MCF 10A (cell line): ENCODE measurements around the gene PAPPA2. TPM values are rescaled to one million over a fixed set of nuclear protein-coding genes. Genes with fewer than 3 reads are reported as not detected.

Experiments used
- BruUV-seq: library from RNA; stranded (reverse); fragments of 400-500 nt; replicated peaks from 2 replicates; lab custom pipeline; 2021; lab: Mats Ljungman, UMichigan
- CTCF ChIA-PET: fragments of 300-600 bp; sonication (Branson Sonifier 250); formaldehyde crosslinking; extraction: SDS; loops from one replicate; lab custom pipeline; 2021; ENCODE audit warnings: antibody characterized with exemption, inconsistent platforms; lab: Yijun Ruan, JAX
- POLR2A ChIA-PET: fragments of 300-600, 350-650 bp; sonication (Branson Sonifier 250); formaldehyde crosslinking; extraction: SDS; loops from one replicate; lab custom pipeline; 2020; ENCODE audit warnings: antibody characterized with exemption, inconsistent platforms; lab: Yijun Ruan, JAX
- DNase-seq: peaks from one replicate; pipeline ENCODE4 v3.0.0-alpha.2; 2018; ENCODE audit not compliant: unreplicated experiment
- H3K27ac Mint-ChIP-seq: one replicate; pipeline ENCODE4 v1.8.0; 2022; ENCODE audit warnings: mild to moderate bottlenecking, low read depth, mixed read lengths; ENCODE audit not compliant: unreplicated experiment
- H3K27me3 Mint-ChIP-seq: one replicate; pipeline ENCODE4 v1.8.0; 2022; ENCODE audit warnings: mixed read lengths; ENCODE audit not compliant: insufficient read depth, unreplicated experiment
- H3K36me3 Mint-ChIP-seq: one replicate; pipeline ENCODE4 v1.8.0; 2022; ENCODE audit warnings: mild to moderate bottlenecking, moderate library complexity, mixed read lengths; ENCODE audit not compliant: insufficient read depth, unreplicated experiment
- H3K4me1 Mint-ChIP-seq: one replicate; pipeline ENCODE4 v1.8.0; 2022; ENCODE audit warnings: mixed read lengths; ENCODE audit not compliant: insufficient read depth, unreplicated experiment
- H3K4me3 Mint-ChIP-seq: one replicate; pipeline ENCODE4 v1.8.0; 2022; ENCODE audit warnings: mild to moderate bottlenecking, moderate library complexity, mixed read lengths; ENCODE audit not compliant: unreplicated experiment
- H3K9me3 Mint-ChIP-seq: one replicate; pipeline ENCODE4 v1.8.0; 2022; ENCODE audit warnings: mixed read lengths; ENCODE audit not compliant: unreplicated experiment
- intact Hi-C: fragments of 100-400 bp; cut with micrococcal nuclease; formaldehyde crosslinking; loops from 2 replicates; pipeline ENCODE4 v1.14.1; 2022
- total RNA-seq: library from RNA; stranded (reverse); gene quantifications from 2 replicates; pipeline ENCODE4 v1.2.3, GENCODE V29; 2022
- TF ChIP-seq, protein P1 (sequence below): fragments of 200-600 bp; IDR thresholded peaks from one replicate; pipeline ENCODE4 v1.8.0; 2022; ENCODE audit warnings: antibody characterized with exemption, mild to moderate bottlenecking; ENCODE audit not compliant: unreplicated experiment

The PAPPA2 gene
- total RNA-seq, 1 experiment from 2014 or later = 11.5 TPM

DNA sequence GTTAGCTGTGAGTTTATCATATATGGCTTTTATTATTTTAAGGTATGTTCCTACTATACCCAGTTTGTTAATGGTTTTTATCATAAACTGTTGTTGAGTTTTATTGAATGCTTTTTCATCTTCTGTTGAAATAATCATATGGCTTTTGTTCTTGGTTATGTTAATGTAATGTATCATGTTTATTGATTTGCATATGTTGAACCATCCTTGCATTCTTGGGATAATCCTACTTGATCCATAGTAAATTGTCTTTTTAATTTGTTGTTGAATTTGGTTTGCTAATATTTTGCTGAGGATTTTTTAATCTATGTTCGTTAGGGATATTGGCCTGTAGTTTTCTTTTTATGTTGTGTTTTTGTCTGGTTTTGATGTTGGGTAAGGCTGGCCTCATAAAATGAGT lies 185.6 kb downstream of the PAPPA2 start:
- Mint-ChIP-seq H3K27ac (no peak overlapping the region), H3K4me3 (no peak overlapping the region), H3K36me3 (no peaks in the 10 kb centered on the region), H3K9me3 (peaks cover 7% of the 10 kb centered on the region), H3K4me1 (peaks cover 3% of the 10 kb centered on the region), H3K27me3 (no peaks in the 10 kb centered on the region)
- DNase-seq = no peak
- ChIA-PET POLR2A (no interaction called here), CTCF (interaction anchor here (0.6 to 1.5 kb wide), 2 partner anchors 43 to 742 kb away, joined by 4 to 6 read pairs; no protein-coding TSS in a partner anchor)
- TF ChIP-seq, protein P1, sequence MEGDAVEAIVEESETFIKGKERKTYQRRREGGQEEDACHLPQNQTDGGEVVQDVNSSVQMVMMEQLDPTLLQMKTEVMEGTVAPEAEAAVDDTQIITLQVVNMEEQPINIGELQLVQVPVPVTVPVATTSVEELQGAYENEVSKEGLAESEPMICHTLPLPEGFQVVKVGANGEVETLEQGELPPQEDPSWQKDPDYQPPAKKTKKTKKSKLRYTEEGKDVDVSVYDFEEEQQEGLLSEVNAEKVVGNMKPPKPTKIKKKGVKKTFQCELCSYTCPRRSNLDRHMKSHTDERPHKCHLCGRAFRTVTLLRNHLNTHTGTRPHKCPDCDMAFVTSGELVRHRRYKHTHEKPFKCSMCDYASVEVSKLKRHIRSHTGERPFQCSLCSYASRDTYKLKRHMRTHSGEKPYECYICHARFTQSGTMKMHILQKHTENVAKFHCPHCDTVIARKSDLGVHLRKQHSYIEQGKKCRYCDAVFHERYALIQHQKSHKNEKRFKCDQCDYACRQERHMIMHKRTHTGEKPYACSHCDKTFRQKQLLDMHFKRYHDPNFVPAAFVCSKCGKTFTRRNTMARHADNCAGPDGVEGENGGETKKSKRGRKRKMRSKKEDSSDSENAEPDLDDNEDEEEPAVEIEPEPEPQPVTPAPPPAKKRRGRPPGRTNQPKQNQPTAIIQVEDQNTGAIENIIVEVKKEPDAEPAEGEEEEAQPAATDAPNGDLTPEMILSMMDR = no peak
- no TSS peak for BruUV-seq
- intact Hi-C loops = no loop called here

DNA sequence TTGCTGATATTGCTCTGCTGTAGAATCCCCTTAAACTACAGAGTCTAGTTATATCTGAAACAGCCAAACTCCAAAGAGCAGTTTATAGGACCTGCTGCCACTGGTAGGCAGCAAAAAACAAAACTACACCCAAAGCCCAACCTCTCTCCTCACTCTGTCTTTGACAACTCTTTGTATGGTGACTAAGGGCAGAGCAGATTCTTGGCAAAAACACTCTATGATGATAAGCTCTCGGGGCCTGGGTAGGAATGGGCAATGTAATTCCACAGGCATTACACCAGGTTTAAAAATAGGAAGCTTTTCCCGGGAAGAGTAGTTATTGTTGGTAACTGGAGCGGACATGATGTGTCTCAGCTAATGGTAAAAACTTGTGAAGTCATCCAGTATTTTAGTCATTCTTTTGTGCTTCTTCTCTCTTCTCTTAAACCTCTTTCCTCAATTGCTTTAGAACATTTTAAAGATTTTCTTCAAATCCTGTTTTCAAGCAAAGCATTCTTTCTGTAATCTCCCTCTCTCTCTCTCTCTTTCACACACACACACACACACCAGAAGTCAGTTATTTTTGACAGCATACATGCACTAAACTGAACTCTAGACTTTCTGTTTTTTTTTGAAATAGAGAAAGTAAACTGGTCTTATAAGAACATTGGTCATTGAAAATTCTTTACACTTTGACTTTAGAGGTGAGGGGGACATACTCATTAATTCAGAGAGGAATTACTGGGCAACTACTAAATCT lies 193.5 kb downstream of the PAPPA2 start:
- Mint-ChIP-seq H3K36me3 (no peaks in the 10 kb centered on the region), H3K9me3 (no peaks in the 10 kb centered on the region), H3K27ac (peak overlapping the region; percentile 65), H3K4me3 (no peak overlapping the region), H3K4me1 (peaks cover 15% of the 10 kb centered on the region), H3K27me3 (no peaks in the 10 kb centered on the region)
- TF ChIP-seq, protein P1 = no peak
- peak; percentile 53 for DNase-seq
- CTCF ChIA-PET = interaction anchor here (0.5 to 1.3 kb wide), 5 partner anchors 32 to 261 kb away, joined by 3 to 4 read pairs (median 3); no protein-coding TSS in a partner anchor
- POLR2A ChIA-PET = interaction anchor here (0.7 kb wide), 1 partner anchor 24 kb away, joined by 3 read pairs; no protein-coding TSS in a partner anchor
- intact Hi-C loops = no loop called here
- BruUV-seq = no TSS peak

DNA sequence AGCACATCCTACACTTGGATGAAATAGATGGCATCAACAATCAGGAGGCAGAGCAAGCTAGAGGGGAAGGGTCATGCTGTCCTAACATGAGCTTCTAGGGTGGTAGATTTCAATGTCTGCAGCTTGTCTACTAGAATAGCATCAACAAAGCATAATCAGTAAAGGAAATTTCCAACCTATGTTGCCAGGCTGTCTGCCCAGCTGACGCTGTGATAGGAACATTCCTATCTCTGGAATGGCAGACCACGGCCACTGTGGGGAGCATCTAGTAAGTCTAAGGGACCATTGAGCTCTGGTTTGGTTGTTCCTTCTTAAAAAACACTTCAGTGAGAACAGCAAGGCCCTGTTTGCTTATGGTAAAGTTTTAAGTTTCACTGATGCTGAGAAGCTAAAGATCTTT lies 206.8 kb downstream of the PAPPA2 start:
- POLR2A ChIA-PET = no interaction called here
- TF ChIP-seq, protein P1 = no peak
- Mint-ChIP-seq H3K4me1 (no peaks in the 10 kb centered on the region), H3K27ac (no peak overlapping the region), H3K9me3 (peaks cover 8% of the 10 kb centered on the region), H3K27me3 (no peaks in the 10 kb centered on the region), H3K4me3 (no peak overlapping the region), H3K36me3 (peaks cover 1% of the 10 kb centered on the region)
- no TSS peak for BruUV-seq
- intact Hi-C loops = no loop called here
- CTCF ChIA-PET = interaction anchor here (0.6 to 1.4 kb wide), 5 partner anchors 19 to 1257 kb away, joined by 3 to 5 read pairs (median 3); no protein-coding TSS in a partner anchor
- DNase-seq = no peak

DNA sequence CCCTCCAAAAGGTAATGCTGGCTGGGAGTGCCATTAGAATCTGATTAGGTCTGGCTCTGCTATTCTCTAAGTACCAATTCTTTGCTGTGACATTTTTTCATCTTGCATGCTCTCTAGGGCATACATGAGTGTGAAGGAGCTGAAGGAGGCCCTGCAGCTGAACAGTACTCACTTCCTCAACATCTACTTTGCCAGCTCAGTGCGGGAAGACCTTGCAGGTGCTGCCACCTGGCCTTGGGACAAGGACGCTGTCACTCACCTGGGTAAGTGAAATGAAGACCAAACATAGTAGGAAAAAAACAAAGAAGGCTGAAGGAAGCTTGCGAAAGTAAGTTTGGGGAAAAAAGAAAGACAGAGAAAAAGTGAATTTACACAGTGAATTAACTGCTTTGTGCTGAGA lies 207.9 kb downstream of the PAPPA2 start:
- ChIA-PET CTCF (interaction anchor here (0.7 to 1.4 kb wide), 3 partner anchors 18 to 297 kb away, joined by 3 to 5 read pairs (median 4); no protein-coding TSS in a partner anchor), POLR2A (interaction anchor here (0.5 kb wide), 1 partner anchor 124 kb away, joined by 3 read pairs; no protein-coding TSS in a partner anchor)
- no peak overlapping the region for H3K27ac Mint-ChIP-seq

More for the DNA sequence above, 207.9 kb downstream of the PAPPA2 start:
- Mint-ChIP-seq H3K27me3 (no peaks in the 10 kb centered on the region), H3K4me1 (no peaks in the 10 kb centered on the region), H3K4me3 (no peak overlapping the region), H3K9me3 (peaks cover 8% of the 10 kb centered on the region), H3K36me3 (peaks cover 6% of the 10 kb centered on the region)
- DNase-seq = no peak
- no TSS peak for BruUV-seq
- intact Hi-C loops = no loop called here
- TF ChIP-seq, protein P1 = no peak
